Endothelial cell (in vitro differentiated cells): ENCODE measurements around the gene HERC5. TPM values are rescaled to one million over a fixed set of nuclear protein-coding genes. Genes with fewer than 3 reads are reported as not detected.

Source experiments
- DNase-seq: peaks from one replicate; pipeline ENCODE4 v3.0.0; 2021; ENCODE audit warnings: low spot score
- H3K27ac Mint-ChIP-seq: one replicate; pipeline ENCODE4 v1.8.0; 2021; ENCODE audit warnings: mixed read lengths, inconsistent platforms; ENCODE audit not compliant: unreplicated experiment
- H3K27me3 Mint-ChIP-seq: one replicate; pipeline ENCODE4 v1.8.0; 2021; ENCODE audit warnings: mild to moderate bottlenecking, moderate library complexity, mixed read lengths, inconsistent platforms; ENCODE audit not compliant: unreplicated experiment
- H3K36me3 Mint-ChIP-seq: one replicate; pipeline ENCODE4 v1.8.0; 2021; ENCODE audit warnings: mild to moderate bottlenecking, low read depth, mixed read lengths, inconsistent platforms; ENCODE audit not compliant: unreplicated experiment
- H3K4me1 Mint-ChIP-seq: one replicate; pipeline ENCODE4 v1.8.0; 2021; ENCODE audit warnings: mild to moderate bottlenecking, mixed read lengths, inconsistent platforms; ENCODE audit not compliant: unreplicated experiment
- H3K4me3 Mint-ChIP-seq: one replicate; pipeline ENCODE4 v1.8.0; 2021; ENCODE audit warnings: mild to moderate bottlenecking, mixed read lengths, inconsistent platforms; ENCODE audit not compliant: unreplicated experiment
- H3K9me3 Mint-ChIP-seq: one replicate; pipeline ENCODE4 v1.8.0; 2021; ENCODE audit warnings: mixed read lengths, inconsistent platforms; ENCODE audit not compliant: unreplicated experiment
- CTCF ChIP-seq: fragments of 200-600 bp; sonication (generic); IDR thresholded peaks from one replicate; pipeline ENCODE4 v1.5.0; 2021; ENCODE audit warnings: antibody characterized with exemption; ENCODE audit not compliant: unreplicated experiment
- long read RNA-seq: library from polyadenylated mRNA; unstranded; transcript quantifications from one replicate; pipeline ENCODE4 v2.0.0, GENCODE V29; 2020; ENCODE audit not compliant: unreplicated experiment
- total RNA-seq: library from RNA; stranded (reverse); fragmentation: NEBNext Ultra II Directional; extraction: Animal tissue kit (Norgen Biotek cat#: 25700); gene quantifications from one replicate; pipeline ENCODE4 v1.2.1, GENCODE V29; 2021; ENCODE audit not compliant: unreplicated experiment

HERC5 gene
- total RNA-seq, result 9.1 TPM
- long read RNA-seq, partial matches to known transcripts, result 1 of 4 reads
- long read RNA-seq, other reads (novel, unspliced or antisense), result 0 of 4 reads

GRCh38 chr4:88456670-88457306, at the start of gene HERC5:
Gene HERC5, plus strand, starts transcription at chr4:88457119. Its CDS starts 151 bp downstream, at chr4:88457270.
- peaks cover 6% of the 10 kb centered on the region for H3K27me3 Mint-ChIP-seq
- peak; percentile 95 for DNase-seq
- H3K27ac Mint-ChIP-seq, result peak within 1 kb of the TSS; percentile 92
- peaks cover 9% of the 10 kb centered on the region for H3K36me3 Mint-ChIP-seq
- H3K4me3 Mint-ChIP-seq, result peak within 1 kb of the TSS; percentile 93
- H3K9me3 Mint-ChIP-seq, result no peaks in the 10 kb centered on the region
- peak; percentile 17 for TF ChIP-seq CTCF
- peaks cover 8% of the 10 kb centered on the region for H3K4me1 Mint-ChIP-seq

- Mint-ChIP-seq H3K9me3 (no peaks in the 10 kb centered on the region), H3K27ac (no peak overlapping the region)
Observed at GRCh38 chr4:88409206-88409605, 47.7 kb upstream of the HERC5 start.

GRCh38 chr4:88409789-88410188, 47.1 kb upstream of the HERC5 start:
- no peaks in the 10 kb centered on the region for H3K9me3 Mint-ChIP-seq

More at GRCh38 chr4:88409206-88409605, 47.7 kb upstream of the HERC5 start:
- Mint-ChIP-seq H3K4me3 (no peak overlapping the region), H3K36me3 (peaks cover 3% of the 10 kb centered on the region), H3K27me3 (no peaks in the 10 kb centered on the region), H3K4me1 (no peaks in the 10 kb centered on the region)
- DNase-seq, result no peak
- no peak for TF ChIP-seq CTCF

GRCh38 chr4:88411491-88412096, 45.3 kb upstream of the HERC5 start:
- no peak for DNase-seq
- no peaks in the 10 kb centered on the region for H3K27me3 Mint-ChIP-seq
- H3K4me1 Mint-ChIP-seq, result no peaks in the 10 kb centered on the region
- H3K9me3 Mint-ChIP-seq, result no peaks in the 10 kb centered on the region
- no peak overlapping the region for H3K27ac Mint-ChIP-seq
- TF ChIP-seq CTCF, result no peak
- no peak overlapping the region for H3K4me3 Mint-ChIP-seq
- H3K36me3 Mint-ChIP-seq, result peaks cover 6% of the 10 kb centered on the region

More at GRCh38 chr4:88409789-88410188, 47.1 kb upstream of the HERC5 start:
- Mint-ChIP-seq H3K27me3 (no peaks in the 10 kb centered on the region), H3K27ac (no peak overlapping the region), H3K36me3 (peaks cover 5% of the 10 kb centered on the region), H3K4me3 (no peak overlapping the region), H3K4me1 (no peaks in the 10 kb centered on the region)
- DNase-seq, result no peak
- no peak for TF ChIP-seq CTCF

GRCh38 chr4:88413801-88414200, 43.1 kb upstream of the HERC5 start:
- no peaks in the 10 kb centered on the region for H3K27me3 Mint-ChIP-seq
- no peak overlapping the region for H3K4me3 Mint-ChIP-seq
- no peak for DNase-seq
- no peaks in the 10 kb centered on the region for H3K9me3 Mint-ChIP-seq
- peaks cover 6% of the 10 kb centered on the region for H3K36me3 Mint-ChIP-seq
- no peak overlapping the region for H3K27ac Mint-ChIP-seq
- no peak for TF ChIP-seq CTCF
- no peaks in the 10 kb centered on the region for H3K4me1 Mint-ChIP-seq
